Suprapubic skin (tissue), 4 donors: ENCODE measurements around the gene ATP1A4. TPM values are rescaled to one million over a fixed set of nuclear protein-coding genes. Genes with fewer than 3 reads are reported as not detected.

Experiments
- DNase-seq, 2 donors: peaks; one replicate each; pipeline ENCODE4 v3.0.0-alpha.2; 2019; ENCODE audit warnings: low spot score in 2 of 2
- H3K27ac ChIP-seq: fragments of 200-600 bp; sonication (generic); one replicate; pipeline ENCODE4 v1.5.1; 2019
- H3K27me3 ChIP-seq: fragments of 200-600 bp; sonication (generic); one replicate; pipeline ENCODE4 v1.5.1; 2019
- H3K36me3 ChIP-seq: fragments of 200-600 bp; sonication (generic); one replicate; pipeline ENCODE4 v1.5.1; 2019
- H3K4me1 ChIP-seq: fragments of 200-600 bp; sonication (generic); one replicate; pipeline ENCODE4 v1.5.1; 2019
- H3K4me3 ChIP-seq: fragments of 200-600 bp; sonication (generic); one replicate; pipeline ENCODE4 v1.5.1; 2019; ENCODE audit warnings: mild to moderate bottlenecking
- H3K9me3 ChIP-seq: fragments of 200-600 bp; sonication (generic); one replicate; pipeline ENCODE4 v1.5.1; 2019
- EP300 ChIP-seq: sonication (generic); formaldehyde crosslinking; IDR thresholded peaks from one replicate; pipeline ENCODE4 v1.6.1; 2017; ENCODE audit warnings: antibody characterized with exemption
- POLR2A ChIP-seq, 2 donors: fragments of 450-650 bp; IDR thresholded peaks; one replicate each; pipeline ENCODE4 v1.6.1; 2017; ENCODE audit warnings: antibody characterized with exemption in 2 of 2, mild to moderate bottlenecking in 2 of 2, moderate library complexity in 2 of 2
- POLR2AphosphoS5 ChIP-seq, 3 donors: sonication (generic); formaldehyde crosslinking; IDR thresholded peaks; one replicate each; pipeline ENCODE4 v1.6.1; 2017; ENCODE audit warnings: antibody characterized with exemption in 3 of 3
- WGBS: methylation state at CpG from one replicate; pipeline ENCODE4 v1.1.5; 2018; 5-methylcytosine and 5-hydroxymethylcytosine counted together
- total RNA-seq, 4 donors: library from RNA; depleted of rRNA; stranded (reverse); fragments of >200 nt; gene quantifications; one replicate each; pipeline ENCODE4 v1.1.0, GENCODE V29; 2016
- TF ChIP-seq, protein P1 (sequence below), 2 donors: fragments of 200-600 bp in 1 of 2; fragments of 450-650 bp in 1 of 2; sonication (generic) in 1 of 2; IDR thresholded peaks; one replicate each; pipeline ENCODE4 v1.5.1; 2016 to 2019; ENCODE audit warnings: antibody characterized with exemption in 2 of 2, mild to moderate bottlenecking in 1 of 2, moderate library complexity in 1 of 2

Gene ATP1A4
- total RNA-seq, 4 donors from 2014 or later: not detected

DNA sequence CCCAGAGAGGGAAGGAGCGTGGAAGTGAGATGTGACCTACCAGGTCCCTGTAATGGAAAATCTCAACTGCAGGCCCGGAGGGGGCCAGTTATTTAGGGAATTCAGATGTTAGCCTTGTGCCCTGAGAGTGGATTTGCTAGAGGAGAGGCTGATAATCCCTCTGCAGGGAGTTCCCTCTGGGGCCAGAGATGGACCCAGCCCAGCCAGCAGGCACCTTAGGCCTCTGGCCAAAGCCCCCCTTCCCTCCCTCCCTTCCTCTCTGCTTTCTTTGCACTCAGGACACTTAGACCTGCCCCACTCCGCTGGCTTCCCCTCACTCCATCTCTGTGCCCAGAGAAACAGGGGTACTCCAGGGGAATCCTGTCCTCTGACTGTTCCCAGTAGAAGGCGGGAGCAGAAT lies 37.3 kb upstream of the ATP1A4 start:
- Histone ChIP-seq H3K4me3 (no peak overlapping the region), H3K9me3 (no peaks in the 10 kb centered on the region), H3K27ac (no peak overlapping the region), H3K36me3 (no peaks in the 10 kb centered on the region), H3K4me1 (peaks cover 24% of the 10 kb centered on the region), H3K27me3 (peaks cover 18% of the 10 kb centered on the region)
- WGBS: 91% methylated on average over 3 of the region's 4 CpGs
- TF ChIP-seq POLR2AphosphoS5 (IDR thresholded peaks at IDR 0.05): no peak
- no peak for DNase-seq

DNA sequence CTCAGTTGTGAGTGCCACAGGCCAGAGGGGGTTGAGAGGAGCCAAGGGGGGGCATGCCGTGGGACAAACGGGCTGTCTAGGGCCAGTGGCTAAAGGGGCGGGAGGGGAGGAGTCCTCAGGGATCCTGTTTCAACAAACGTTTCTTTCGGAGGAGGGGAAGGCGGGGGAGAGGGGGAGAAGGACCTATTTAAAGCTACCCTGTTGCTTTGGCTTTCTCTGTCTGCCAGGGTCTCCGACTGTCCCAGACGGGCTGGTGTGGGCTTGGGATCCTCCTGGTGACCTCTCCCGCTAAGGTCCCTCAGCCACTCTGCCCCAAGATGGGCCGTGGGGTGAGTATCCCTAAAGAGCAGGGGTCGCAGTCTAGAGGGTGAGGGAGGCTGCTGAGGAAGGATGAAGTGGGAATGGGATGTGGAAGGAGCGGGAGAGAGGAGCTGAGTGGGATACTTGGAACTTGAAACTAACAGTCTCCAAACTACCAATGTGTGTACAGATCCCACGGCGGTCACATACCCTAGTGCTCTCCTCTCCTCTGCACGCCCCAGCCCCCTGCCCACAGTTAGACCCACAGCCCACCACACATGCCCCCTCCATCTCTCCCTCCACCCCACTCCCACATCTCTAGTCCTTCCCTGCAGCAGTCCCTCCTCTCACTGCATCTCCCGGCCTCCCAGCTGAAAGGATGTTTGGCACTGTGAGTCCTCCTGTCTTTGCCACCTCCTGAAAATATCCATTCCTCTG lies 35.7 kb upstream of the ATP1A4 start, which contains the start of gene ATP1A2:
TSS of gene ATP1A2 (plus strand) at position 215 of the 738 bp plus-strand sequence. CDS start at position 318, 103 bp downstream.
- Histone ChIP-seq H3K27ac (no peak within 1 kb of the TSS), H3K36me3 (no peaks in the 10 kb centered on the region), H3K9me3 (no peaks in the 10 kb centered on the region), H3K27me3 (peaks cover 18% of the 10 kb centered on the region), H3K4me3 (peak within 1 kb of the TSS; percentile 9), H3K4me1 (peaks cover 20% of the 10 kb centered on the region)
- WGBS: 49% methylated on average over 16 of the region's 16 CpGs
- TF ChIP-seq POLR2AphosphoS5 (IDR thresholded peaks at IDR 0.05) (no peak), POLR2A (IDR thresholded peaks at IDR 0.05) (no peak), EP300 (no peak)
- TF ChIP-seq, protein P1, sequence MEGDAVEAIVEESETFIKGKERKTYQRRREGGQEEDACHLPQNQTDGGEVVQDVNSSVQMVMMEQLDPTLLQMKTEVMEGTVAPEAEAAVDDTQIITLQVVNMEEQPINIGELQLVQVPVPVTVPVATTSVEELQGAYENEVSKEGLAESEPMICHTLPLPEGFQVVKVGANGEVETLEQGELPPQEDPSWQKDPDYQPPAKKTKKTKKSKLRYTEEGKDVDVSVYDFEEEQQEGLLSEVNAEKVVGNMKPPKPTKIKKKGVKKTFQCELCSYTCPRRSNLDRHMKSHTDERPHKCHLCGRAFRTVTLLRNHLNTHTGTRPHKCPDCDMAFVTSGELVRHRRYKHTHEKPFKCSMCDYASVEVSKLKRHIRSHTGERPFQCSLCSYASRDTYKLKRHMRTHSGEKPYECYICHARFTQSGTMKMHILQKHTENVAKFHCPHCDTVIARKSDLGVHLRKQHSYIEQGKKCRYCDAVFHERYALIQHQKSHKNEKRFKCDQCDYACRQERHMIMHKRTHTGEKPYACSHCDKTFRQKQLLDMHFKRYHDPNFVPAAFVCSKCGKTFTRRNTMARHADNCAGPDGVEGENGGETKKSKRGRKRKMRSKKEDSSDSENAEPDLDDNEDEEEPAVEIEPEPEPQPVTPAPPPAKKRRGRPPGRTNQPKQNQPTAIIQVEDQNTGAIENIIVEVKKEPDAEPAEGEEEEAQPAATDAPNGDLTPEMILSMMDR (IDR thresholded peaks at IDR 0.05): no peak
- DNase-seq: no peak

DNA sequence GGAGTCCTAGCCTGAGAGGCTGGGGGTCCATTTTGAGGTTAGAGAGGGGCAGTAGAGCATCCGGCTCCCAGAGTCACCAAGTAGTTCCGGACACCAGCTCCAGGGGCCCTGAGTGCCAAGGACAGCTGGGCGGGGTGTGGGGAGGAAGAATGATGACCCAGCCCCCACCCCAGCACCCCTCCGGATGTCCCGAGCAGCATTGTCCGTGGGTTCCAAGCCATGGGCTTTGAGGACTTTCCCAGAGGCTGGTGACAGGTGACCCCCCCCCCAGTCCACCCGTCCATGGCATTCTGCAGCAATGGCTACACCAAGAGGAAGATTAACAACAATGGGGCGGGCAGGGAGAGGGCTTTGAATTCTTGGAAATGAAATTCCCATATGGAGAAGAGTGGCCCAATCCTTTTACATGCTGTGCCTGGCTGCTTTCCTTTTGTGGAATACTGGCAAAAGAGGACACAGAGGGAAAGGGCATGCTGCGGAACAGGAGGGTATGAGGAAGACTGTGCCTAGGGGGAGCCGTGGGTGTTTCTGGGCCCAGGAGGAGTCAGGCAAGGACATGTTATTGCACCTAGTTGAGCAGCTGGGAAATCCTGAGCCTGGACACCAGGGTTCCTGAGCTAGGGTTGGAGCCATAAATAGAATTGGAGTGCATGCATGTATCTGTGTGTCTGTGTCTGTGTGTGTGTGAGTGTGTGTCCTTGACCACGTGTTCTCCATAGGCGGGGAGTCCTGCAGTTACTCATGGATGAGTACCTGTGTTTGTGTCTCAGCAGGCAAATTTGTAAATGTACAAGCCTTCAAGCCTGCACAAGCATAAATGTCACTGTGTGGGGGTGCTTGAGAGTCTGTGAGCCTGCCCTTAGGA lies 34.9 kb upstream of the ATP1A4 start:
- peaks cover 20% of the 10 kb centered on the region for H3K4me1 ChIP-seq
- no peaks in the 10 kb centered on the region for H3K36me3 ChIP-seq
- peaks cover 18% of the 10 kb centered on the region for H3K27me3 ChIP-seq
- no peak overlapping the region for H3K27ac ChIP-seq
- H3K4me3 ChIP-seq: peak overlapping the region; percentile 9
- DNase-seq: no peak
- TF ChIP-seq POLR2A (IDR thresholded peaks at IDR 0.05) (no peak), POLR2AphosphoS5 (IDR thresholded peaks at IDR 0.05) (no peak), EP300 (no peak)
- TF ChIP-seq, protein P1 (IDR thresholded peaks at IDR 0.05): no peak
- 62% methylated on average over 10 of the region's 12 CpGs for WGBS
- no peaks in the 10 kb centered on the region for H3K9me3 ChIP-seq

DNA sequence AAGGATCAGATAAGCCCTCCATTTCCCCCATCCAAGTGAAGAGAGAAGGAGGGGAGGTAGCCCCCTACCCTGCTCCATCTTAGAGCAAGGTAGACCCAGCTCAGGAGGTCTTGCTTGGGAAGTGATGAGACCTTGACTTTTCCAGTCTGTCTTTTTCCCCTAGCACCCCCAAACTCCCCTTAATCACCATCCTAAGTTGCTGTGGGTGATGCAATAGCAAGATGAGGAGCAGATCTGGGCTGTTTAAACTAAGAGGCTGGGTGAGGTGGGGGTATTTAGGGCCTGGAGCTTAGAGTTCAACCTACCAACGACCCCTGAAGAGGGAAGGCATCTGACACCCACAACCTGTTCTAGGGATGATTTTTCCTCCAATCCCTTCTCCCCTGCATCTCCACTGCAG lies 34.1 kb upstream of the ATP1A4 start:
- TF ChIP-seq POLR2AphosphoS5 (IDR thresholded peaks at IDR 0.05) (no peak), POLR2A (IDR thresholded peaks at IDR 0.05) (no peak), EP300 (no peak)
- TF ChIP-seq, protein P1 (IDR thresholded peaks at IDR 0.05): no peak
- peaks cover 20% of the 10 kb centered on the region for H3K4me1 ChIP-seq
- no peak overlapping the region for H3K27ac ChIP-seq
- WGBS: no CpG with 5 or more reads among the region's 1 CpG
- H3K36me3 ChIP-seq: no peaks in the 10 kb centered on the region
- H3K4me3 ChIP-seq: peak overlapping the region; percentile 9
- no peak for DNase-seq
- peaks cover 18% of the 10 kb centered on the region for H3K27me3 ChIP-seq
- H3K9me3 ChIP-seq: no peaks in the 10 kb centered on the region

DNA sequence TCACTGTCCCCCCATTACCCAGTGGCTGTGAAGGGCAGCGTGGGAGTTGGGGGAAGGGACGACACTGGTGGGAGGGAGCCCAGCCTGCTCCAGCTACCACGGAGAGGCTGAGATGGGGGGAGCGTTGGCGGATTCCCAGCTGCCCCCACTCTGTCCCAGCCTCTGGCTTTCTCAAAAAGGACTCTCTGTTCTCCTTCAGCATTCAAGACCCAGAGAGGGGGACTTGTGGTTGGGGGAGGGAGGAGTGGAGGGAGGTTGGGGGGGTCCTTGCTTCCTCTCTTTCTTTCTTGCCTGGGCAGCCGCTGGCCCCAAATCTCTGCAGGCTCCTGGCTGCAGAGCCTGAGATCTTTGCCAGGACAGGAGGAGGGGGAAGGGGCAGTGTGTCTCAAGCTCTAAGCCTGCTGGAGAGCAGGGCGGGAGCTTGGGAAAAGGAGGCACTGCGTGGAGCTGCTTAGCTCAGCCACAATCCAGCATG lies 33.7 kb upstream of the ATP1A4 start:
- peaks cover 20% of the 10 kb centered on the region for H3K4me1 ChIP-seq
- no peaks in the 10 kb centered on the region for H3K36me3 ChIP-seq
- no peak for DNase-seq
- WGBS: 28% methylated on average over 6 of the region's 8 CpGs
- TF ChIP-seq EP300: no peak
- TF ChIP-seq, protein P1 (IDR thresholded peaks at IDR 0.05): no peak
- H3K27ac ChIP-seq: no peak overlapping the region
- no peaks in the 10 kb centered on the region for H3K9me3 ChIP-seq
- no peak overlapping the region for H3K4me3 ChIP-seq
- H3K27me3 ChIP-seq: peaks cover 18% of the 10 kb centered on the region
